Cerebellar cortex (tissue), 1 donor: Measurements from ENCODE around the gene ERI3.

Experiments
- DNase-seq: peaks from one replicate; pipeline ENCODE4 v3.0.0-alpha.2; 2015; ENCODE audit warnings: low spot score

ERI3 gene

DNA sequence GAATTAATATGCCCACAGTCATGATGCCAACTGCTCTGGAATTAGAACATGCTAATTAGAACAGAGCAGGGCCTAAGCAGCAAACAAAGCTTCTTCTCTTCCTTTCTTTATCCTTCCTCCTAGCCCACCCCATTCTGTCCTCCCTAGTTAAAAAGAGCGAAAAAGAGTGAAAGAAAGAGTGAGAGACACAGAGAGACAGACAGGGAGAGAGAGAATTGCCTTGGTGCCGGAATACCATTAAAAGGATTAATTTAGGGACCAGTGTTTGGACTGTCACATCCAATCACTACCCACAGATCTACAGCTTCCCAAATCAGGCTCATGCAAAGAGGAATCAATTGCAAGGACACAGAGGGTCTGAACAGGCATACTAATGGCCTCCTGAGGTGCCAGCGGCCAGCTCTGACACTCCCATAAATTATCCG is 7.0 kb downstream of the ERI3 start:
- no peak for DNase-seq

DNA sequence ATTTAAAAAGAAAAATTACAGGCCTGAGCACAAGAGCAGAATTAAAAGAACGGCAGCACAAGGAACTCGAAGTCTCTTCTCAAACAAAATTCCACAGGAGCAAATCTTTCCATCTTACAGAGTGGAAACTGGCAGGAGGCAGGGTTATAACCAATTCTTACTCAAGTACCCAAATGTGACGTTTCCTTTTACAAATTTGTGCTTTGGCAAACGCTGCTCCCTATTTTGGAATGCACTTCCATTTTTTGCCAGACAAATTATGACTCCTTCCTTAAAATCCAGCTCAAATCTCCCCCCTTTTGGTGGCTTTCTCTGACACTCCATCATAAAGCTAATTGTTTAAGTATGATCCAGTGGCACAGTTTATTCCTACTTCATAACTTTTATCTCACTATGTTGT is 7.8 kb downstream of the ERI3 start:
- no peak for DNase-seq

GRCh38 chr1:44346878-44347277 is 8.2 kb downstream of the ERI3 start:
- DNase-seq: no peak

DNA sequence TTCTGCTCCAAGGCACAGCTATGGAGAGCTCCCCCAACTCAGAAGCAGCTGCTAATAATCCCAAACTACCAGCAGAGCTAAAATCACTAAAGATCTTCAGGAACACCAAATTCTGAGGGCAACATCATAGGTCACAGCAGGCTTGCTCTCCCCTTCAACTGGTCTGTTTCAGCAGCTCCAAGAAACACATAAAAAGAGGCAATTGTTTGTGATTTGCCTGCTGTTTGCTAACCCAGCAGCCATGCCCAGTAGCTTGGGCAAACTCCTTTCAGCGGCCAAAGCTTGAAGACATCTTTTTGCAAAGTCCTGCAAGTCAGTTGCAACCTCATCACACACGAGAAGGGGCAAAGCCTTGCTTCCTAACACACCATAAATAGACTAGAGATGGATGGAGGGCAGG is 8.9 kb downstream of the ERI3 start:
- no peak for DNase-seq

GRCh38 chr1:44345187-44345775 is 9.8 kb downstream of the ERI3 start:
- DNase-seq: no peak

DNA sequence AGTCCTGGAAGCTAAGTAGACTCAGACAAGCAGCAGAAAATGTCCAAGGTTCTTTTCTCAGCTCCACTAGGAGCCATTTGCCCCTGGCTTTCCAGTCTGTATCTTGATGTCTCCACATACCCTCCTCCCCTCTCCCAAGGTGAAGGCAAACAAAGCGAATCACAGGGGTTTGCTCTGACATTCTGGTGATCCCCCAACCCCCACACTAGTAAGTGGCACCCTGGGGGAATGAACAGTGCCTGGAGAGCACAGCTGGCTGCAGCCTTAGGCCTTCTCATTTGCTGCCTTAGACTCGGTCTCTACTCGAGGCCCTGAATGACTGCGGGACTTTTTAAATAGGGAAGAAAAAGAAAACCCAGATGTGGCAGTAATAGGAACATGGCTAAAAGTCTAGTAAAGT is 15.3 kb downstream of the ERI3 start:
- no peak for DNase-seq

DNA sequence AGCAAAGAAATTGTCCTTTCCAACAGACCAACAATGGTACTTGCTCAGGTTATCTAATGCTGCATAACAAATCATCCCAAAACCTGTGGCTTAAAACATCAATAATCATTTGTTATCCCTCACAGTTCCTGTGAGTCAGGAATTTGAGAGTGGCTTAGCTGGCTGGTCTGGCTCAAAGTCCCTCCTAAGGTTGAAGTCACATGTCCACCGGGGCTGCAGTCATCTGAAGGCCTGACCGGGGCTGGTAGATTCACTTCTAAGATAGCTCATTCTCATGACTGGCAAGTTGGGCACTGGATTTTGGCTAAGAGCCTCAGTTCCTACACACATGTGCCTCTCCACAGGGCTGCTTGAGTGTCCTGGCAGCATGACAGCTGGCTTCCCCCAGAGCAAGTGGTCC is 16.9 kb downstream of the ERI3 start:
- DNase-seq: no peak

- no peak for DNase-seq
These were observed 18.4 kb downstream of the ERI3 start for GRCh38 chr1:44336668-44337067.

GRCh38 chr1:44334968-44335367 is 20.1 kb downstream of the ERI3 start:
- DNase-seq: no peak

DNA sequence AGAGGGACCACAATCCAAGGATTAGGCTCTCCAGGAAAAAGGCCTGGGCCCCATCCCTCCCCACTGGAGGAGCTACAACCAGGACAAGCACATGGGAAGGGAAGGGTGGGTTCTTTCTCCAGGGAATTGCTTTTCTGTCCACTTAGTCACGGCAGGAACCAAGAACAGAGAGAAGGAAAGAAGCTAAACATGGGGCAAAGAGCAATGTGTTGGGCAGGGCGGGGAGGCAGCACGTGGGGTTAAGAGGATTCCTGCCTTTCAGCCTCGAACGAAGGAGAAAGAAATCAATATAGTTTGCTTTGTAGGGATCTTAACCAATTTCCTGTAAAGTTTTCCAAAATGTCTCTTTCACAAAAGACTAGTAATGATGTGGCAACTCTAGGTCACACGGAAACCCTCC is 21.7 kb downstream of the ERI3 start:
- no peak for DNase-seq

- DNase-seq: no peak
These were observed 22.6 kb downstream of the ERI3 start for GRCh38 chr1:44332505-44332904.

GRCh38 chr1:44330935-44331334 is 24.1 kb downstream of the ERI3 start:
- DNase-seq: no peak

- no peak for DNase-seq
These were observed 26.2 kb downstream of the ERI3 start for GRCh38 chr1:44328671-44329416.

- DNase-seq: peak; percentile 13
These were observed 27.2 kb downstream of the ERI3 start for GRCh38 chr1:44327679-44328491.

DNA sequence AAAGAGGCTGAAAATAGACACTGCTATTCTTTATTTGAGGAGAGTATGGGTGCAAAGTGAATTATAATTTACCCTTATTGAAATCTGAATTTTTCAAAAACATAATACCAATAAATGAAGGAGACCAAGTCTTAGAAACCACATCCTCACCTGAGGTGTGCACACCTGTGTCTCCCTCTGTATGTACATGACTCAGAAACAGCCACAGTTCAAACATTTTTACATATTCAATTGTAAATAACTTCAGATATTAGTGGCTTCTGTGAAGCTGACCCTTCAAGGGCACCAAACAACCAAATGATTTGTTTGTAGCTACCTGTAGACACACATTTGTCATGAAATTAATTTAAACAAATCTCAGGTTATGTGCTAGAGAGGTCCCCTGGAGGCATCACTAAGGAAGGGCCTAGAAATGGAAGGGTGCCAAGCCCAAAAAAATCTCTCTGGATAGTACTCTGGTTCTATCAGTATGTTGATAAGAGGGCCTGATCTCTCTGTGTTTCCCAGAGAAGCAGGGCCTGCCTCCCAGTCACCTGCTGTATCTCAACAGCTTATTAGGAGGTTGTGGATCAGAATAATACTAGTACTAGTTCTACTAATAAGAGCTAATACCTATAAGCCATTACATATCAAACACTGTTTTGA is 28.1 kb downstream of the ERI3 start:
- no peak for DNase-seq

DNA sequence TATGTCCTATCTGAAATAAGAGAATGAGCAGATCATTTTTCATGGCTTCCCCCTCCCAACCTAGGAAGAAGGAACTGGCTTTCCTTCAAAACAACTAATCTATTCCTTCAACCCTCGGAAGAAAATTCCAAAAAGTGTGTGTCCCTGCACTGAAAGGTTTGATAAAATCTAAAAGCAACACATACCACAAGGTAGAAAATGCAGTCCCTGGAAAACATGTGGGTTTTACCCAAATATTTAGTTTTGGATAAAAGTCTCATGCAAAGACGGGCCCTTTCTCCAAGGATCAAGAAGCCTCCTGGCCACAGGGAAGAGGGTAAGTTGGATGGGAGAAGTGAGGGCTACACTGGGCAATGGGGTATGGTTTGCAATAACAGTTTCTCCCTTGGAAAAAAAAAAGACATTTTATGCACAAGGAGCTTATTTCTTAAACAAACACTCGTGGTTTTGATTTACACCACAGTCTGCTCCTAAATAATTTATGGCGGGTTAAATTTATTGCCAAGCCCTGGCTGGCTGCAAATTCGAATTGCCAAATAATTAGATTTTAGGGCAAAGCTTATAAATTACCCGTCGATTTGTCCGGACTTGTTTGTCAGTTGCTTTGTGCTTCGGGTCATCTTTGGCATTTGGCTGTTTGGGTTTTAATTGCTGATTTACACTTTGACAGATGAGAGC is 28.9 kb downstream of the ERI3 start:
- DNase-seq: no peak

DNA sequence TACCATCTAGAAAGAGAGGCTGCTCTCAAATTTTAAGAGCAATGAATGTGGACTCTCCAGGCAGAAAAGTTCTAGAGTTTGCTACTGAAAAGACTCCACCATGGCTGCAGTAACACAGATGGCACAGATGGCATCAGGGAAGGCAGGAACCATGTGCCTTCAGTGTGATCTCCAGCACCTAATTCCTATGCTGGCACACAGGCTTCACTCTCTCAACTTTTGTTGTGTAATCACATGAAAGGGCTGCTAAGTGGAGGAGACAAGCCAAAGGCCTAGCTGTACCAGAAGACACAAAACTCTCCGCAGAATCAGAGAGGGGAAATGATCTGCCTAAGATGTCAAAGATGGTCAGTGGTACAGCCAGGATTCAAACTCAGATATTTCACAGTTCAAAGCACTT is 31.1 kb downstream of the ERI3 start:
- no peak for DNase-seq

- DNase-seq: no peak
These were observed 32.7 kb downstream of the ERI3 start for GRCh38 chr1:44322367-44322766.

DNA sequence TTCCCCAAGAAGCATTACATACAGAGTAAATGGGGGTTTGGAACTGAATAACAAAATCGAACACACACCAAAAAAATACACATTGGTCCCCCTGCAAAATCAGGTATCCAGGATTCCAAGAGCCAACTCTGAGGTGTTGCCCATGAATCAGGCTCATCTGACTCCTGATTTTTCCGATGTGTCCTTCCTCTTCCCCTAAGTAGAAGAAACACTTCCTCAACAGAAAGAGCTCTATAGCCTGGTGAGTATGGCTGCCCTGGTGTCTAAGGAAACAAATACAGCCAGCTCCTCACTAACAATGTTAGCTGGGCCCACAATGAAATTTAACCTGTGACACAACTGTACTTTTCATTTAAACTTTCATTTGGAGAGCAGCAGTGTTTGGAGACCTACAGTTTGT is 33.6 kb downstream of the ERI3 start:
- DNase-seq: no peak

GRCh38 chr1:44318097-44319088 is 36.7 kb downstream of the ERI3 start:
- DNase-seq: peak; percentile 33

- no peak for DNase-seq
These were observed 38.8 kb downstream of the ERI3 start for GRCh38 chr1:44316231-44316759.
